Stomach (tissue), 4 donors: ENCODE results near the gene CELA3B.
"Not testable (repeated sequence)": the region's sequence is repeated elsewhere in the genome, so short reads cannot be mapped to it uniquely, and the experiment has no call there.

Experiments used
- EP300 ChIP-seq: sonication (generic); formaldehyde crosslinking; IDR thresholded peaks from one replicate; pipeline ENCODE4 v1.6.1; 2017; ENCODE audit warnings: antibody characterized with exemption
- POLR2A ChIP-seq, 4 donors: fragments of 450-650 bp; IDR thresholded peaks; one replicate each; pipeline ENCODE4 v1.6.1; 2016; ENCODE audit warnings: antibody characterized with exemption in 4 of 4, control low read depth in 2 of 4, mild to moderate bottlenecking in 1 of 4, moderate library complexity in 1 of 4
- TF ChIP-seq, protein P1 (sequence below), 7 experiments: fragments of 450-650 bp in 4 of 7; fragments of 200-600 bp in 3 of 7; sonication (generic) in 3 of 7; IDR thresholded peaks; one replicate each; pipeline ENCODE4 v1.5.1; 2016 to 2019; ENCODE audit warnings: antibody characterized with exemption in 7 of 7, control low read depth in 2 of 7, mild to moderate bottlenecking in 1 of 7

DNA sequence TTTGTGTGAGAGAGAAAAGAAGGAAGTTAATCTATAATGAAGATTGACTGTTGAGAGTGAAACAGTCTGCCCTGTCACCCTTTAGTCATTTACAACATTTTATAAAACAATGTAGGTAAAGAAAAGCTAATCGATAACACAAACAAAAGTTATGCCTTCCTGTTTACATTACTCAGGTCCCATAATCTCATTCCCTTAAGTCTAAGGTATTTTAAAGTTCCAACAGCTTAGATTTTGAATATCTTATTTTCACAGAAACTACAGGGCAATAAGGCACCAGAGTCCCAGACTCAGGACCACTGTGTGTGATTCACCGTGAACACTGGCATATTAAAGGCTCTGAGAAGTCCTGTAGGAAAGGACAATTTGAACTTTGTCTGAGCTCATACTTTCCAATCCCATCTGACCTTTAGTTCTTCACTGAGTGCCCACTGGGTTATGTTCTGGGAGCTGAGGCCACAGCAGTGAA lies 3.8 kb upstream of the CELA3B start:
- TF ChIP-seq, protein P1, sequence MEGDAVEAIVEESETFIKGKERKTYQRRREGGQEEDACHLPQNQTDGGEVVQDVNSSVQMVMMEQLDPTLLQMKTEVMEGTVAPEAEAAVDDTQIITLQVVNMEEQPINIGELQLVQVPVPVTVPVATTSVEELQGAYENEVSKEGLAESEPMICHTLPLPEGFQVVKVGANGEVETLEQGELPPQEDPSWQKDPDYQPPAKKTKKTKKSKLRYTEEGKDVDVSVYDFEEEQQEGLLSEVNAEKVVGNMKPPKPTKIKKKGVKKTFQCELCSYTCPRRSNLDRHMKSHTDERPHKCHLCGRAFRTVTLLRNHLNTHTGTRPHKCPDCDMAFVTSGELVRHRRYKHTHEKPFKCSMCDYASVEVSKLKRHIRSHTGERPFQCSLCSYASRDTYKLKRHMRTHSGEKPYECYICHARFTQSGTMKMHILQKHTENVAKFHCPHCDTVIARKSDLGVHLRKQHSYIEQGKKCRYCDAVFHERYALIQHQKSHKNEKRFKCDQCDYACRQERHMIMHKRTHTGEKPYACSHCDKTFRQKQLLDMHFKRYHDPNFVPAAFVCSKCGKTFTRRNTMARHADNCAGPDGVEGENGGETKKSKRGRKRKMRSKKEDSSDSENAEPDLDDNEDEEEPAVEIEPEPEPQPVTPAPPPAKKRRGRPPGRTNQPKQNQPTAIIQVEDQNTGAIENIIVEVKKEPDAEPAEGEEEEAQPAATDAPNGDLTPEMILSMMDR (IDR thresholded peaks at IDR 0.05): not testable (repeated sequence)
- not testable (repeated sequence) for TF ChIP-seq POLR2A (IDR thresholded peaks at IDR 0.05); EP300
